Activated naive CD4-positive, alpha-beta T cell treated with Interleukin-2 at 50 U/mL for 16 hours (primary cell): ENCODE measurements around the gene VSIG8.
"Not testable (repeated sequence)": the region's sequence is repeated elsewhere in the genome, so short reads cannot be mapped to it uniquely, and the experiment has no call there.

Source experiments
- DNase-seq: peaks from one replicate; pipeline ENCODE4 v3.0.0-alpha.2; 2020

The VSIG8 gene

GRCh38 chr1:159862557-159862956, at the start of gene VSIG8:
Gene VSIG8 (minus strand): TSS chr1:159862657. CDS start chr1:159862521, 136 bp downstream.
- no peak for DNase-seq

GRCh38 chr1:159911326-159912070, 49.0 kb upstream of the VSIG8 start:
- DNase-seq: no peak

GRCh38 chr1:159908031-159908940, 45.8 kb upstream of the VSIG8 start:
- DNase-seq: no peak

GRCh38 chr1:159906960-159907359, 44.5 kb upstream of the VSIG8 start:
- DNase-seq: no peak

- DNase-seq: not testable (repeated sequence)
Measured at GRCh38 chr1:159904036-159904435, 41.6 kb upstream of the VSIG8 start.

- DNase-seq: no peak
Measured at GRCh38 chr1:159902541-159902940, 40.1 kb upstream of the VSIG8 start.

- no peak for DNase-seq
Measured at GRCh38 chr1:159900755-159901360, 38.4 kb upstream of the VSIG8 start.

- no peak for DNase-seq
Measured at GRCh38 chr1:159900086-159900680, 37.7 kb upstream of the VSIG8 start, which contains the start of gene CFAP45. Gene CFAP45 (minus strand): TSS chr1:159900165. CDS start chr1:159900098, 67 bp downstream.

GRCh38 chr1:159899634-159900033, 37.2 kb upstream of the VSIG8 start:
- not testable (repeated sequence) for DNase-seq

GRCh38 chr1:159898527-159898926, 36.1 kb upstream of the VSIG8 start:
- no peak for DNase-seq

GRCh38 chr1:159897962-159898361, 35.5 kb upstream of the VSIG8 start:
- no peak for DNase-seq

GRCh38 chr1:159896546-159896930, 34.1 kb upstream of the VSIG8 start:
- no peak for DNase-seq

GRCh38 chr1:159895836-159896545, 33.5 kb upstream of the VSIG8 start:
- DNase-seq: no peak

- DNase-seq: no peak
Measured at GRCh38 chr1:159895286-159895685, 32.8 kb upstream of the VSIG8 start.

GRCh38 chr1:159892944-159893343, 30.5 kb upstream of the VSIG8 start:
- DNase-seq: no peak

GRCh38 chr1:159891275-159892157, 29.1 kb upstream of the VSIG8 start:
- peak; percentile 79 for DNase-seq

- no peak for DNase-seq
Measured at GRCh38 chr1:159890390-159890789, 27.9 kb upstream of the VSIG8 start.

- DNase-seq: no peak
Measured at GRCh38 chr1:159889821-159890252, 27.4 kb upstream of the VSIG8 start.

GRCh38 chr1:159889202-159889601, 26.7 kb upstream of the VSIG8 start:
- no peak for DNase-seq

- DNase-seq: no peak
Measured at GRCh38 chr1:159884296-159884695, 21.8 kb upstream of the VSIG8 start.

GRCh38 chr1:159883134-159883533, 20.7 kb upstream of the VSIG8 start:
- DNase-seq: no peak
